ENCODE data around the gene VWC2L. TPM values are rescaled to one million over a fixed set of nuclear protein-coding genes. Genes with fewer than 3 reads are reported as not detected.

VWC2L gene
- total RNA-seq, 2 donors from 2014 or later, result not detected

GRCh38 chr2:214515111-214515510 lies 104.3 kb downstream of the VWC2L start:
- WGBS, result 33% methylated on average over 4 of the region's 4 CpGs
- intact Hi-C loops (cut with DNase I), result no loop called here

GRCh38 chr2:214519258-214519818 lies 108.5 kb downstream of the VWC2L start:
- Histone ChIP-seq H3K36me3 (no peaks in the 10 kb centered on the region), H3K4me3 (no peak overlapping the region), H3K27ac (no peak overlapping the region), H3K9me3 (no peaks in the 10 kb centered on the region), H3K27me3 (replicated peaks; ENCODE audit: insufficient read depth) (no peaks in the 10 kb centered on the region), H3K4me1 (replicated peaks) (no peaks in the 10 kb centered on the region)
- intact Hi-C loops (cut with DNase I), result no loop called here
- WGBS, result 74% methylated on average over 5 of the region's 5 CpGs
- no peak for DNase-seq (ENCODE audit: low spot score)
- TF ChIP-seq POLR2AphosphoS5 (IDR thresholded peaks at IDR 0.05), result no peak
- no peak for TF ChIP-seq POLR2A (IDR thresholded peaks at IDR 0.05)
- TF ChIP-seq, protein P1, sequence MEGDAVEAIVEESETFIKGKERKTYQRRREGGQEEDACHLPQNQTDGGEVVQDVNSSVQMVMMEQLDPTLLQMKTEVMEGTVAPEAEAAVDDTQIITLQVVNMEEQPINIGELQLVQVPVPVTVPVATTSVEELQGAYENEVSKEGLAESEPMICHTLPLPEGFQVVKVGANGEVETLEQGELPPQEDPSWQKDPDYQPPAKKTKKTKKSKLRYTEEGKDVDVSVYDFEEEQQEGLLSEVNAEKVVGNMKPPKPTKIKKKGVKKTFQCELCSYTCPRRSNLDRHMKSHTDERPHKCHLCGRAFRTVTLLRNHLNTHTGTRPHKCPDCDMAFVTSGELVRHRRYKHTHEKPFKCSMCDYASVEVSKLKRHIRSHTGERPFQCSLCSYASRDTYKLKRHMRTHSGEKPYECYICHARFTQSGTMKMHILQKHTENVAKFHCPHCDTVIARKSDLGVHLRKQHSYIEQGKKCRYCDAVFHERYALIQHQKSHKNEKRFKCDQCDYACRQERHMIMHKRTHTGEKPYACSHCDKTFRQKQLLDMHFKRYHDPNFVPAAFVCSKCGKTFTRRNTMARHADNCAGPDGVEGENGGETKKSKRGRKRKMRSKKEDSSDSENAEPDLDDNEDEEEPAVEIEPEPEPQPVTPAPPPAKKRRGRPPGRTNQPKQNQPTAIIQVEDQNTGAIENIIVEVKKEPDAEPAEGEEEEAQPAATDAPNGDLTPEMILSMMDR (IDR thresholded peaks at IDR 0.05), result no peak

More at GRCh38 chr2:214515111-214515510, 104.3 kb downstream of the VWC2L start:
- Histone ChIP-seq H3K4me1 (replicated peaks) (no peaks in the 10 kb centered on the region), H3K9me3 (no peaks in the 10 kb centered on the region), H3K27ac (no peak overlapping the region), H3K27me3 (replicated peaks; ENCODE audit: insufficient read depth) (no peaks in the 10 kb centered on the region), H3K36me3 (no peaks in the 10 kb centered on the region), H3K4me3 (no peak overlapping the region)
- DNase-seq (ENCODE audit: low spot score), result no peak
- TF ChIP-seq, protein P1 (IDR thresholded peaks at IDR 0.05), result no peak
- TF ChIP-seq POLR2AphosphoS5 (IDR thresholded peaks at IDR 0.05) (no peak), POLR2A (IDR thresholded peaks at IDR 0.05) (no peak)

- no peaks in the 10 kb centered on the region for H3K4me1 ChIP-seq (replicated peaks)
- H3K27ac ChIP-seq, result no peak overlapping the region
- H3K4me3 ChIP-seq, result no peak overlapping the region
- no peaks in the 10 kb centered on the region for H3K36me3 ChIP-seq
- intact Hi-C loops (cut with DNase I), result no loop called here
- WGBS, result 82% methylated on average over 5 of the region's 5 CpGs
- TF ChIP-seq POLR2AphosphoS5 (IDR thresholded peaks at IDR 0.05) (no peak), POLR2A (IDR thresholded peaks at IDR 0.05) (no peak)
- TF ChIP-seq, protein P1 (IDR thresholded peaks at IDR 0.05), result no peak
- DNase-seq (ENCODE audit: low spot score), result no peak
- H3K9me3 ChIP-seq, result no peaks in the 10 kb centered on the region
- no peaks in the 10 kb centered on the region for H3K27me3 ChIP-seq (replicated peaks; ENCODE audit: insufficient read depth)
These were observed 118.2 kb downstream of the VWC2L start for GRCh38 chr2:214529021-214529420.

DNA sequence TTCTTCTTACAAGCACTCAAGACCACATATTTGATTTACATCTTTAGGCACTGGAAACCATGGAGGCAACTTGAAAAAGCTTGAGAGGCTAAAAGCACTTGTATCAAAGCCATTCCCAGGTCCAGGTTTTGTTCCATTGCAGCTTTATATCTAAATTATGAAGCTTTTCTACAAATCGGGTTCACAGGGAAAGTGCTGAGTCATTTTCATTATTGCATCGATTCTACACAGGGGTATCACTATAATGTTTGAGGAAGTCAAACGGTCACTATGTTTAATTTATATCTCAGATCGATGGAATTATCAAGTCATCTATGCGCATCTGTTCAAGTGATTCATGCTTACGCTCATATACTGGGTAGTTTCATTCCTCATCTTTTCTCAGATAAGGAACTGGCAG lies 118.7 kb downstream of the VWC2L start:
- Histone ChIP-seq H3K27me3 (replicated peaks; ENCODE audit: insufficient read depth) (no peaks in the 10 kb centered on the region), H3K9me3 (no peaks in the 10 kb centered on the region), H3K4me3 (no peak overlapping the region), H3K27ac (no peak overlapping the region), H3K36me3 (no peaks in the 10 kb centered on the region), H3K4me1 (replicated peaks) (no peaks in the 10 kb centered on the region)
- intact Hi-C loops (cut with DNase I), result no loop called here
- TF ChIP-seq, protein P1 (IDR thresholded peaks at IDR 0.05), result no peak
- TF ChIP-seq POLR2A (IDR thresholded peaks at IDR 0.05) (no peak), POLR2AphosphoS5 (IDR thresholded peaks at IDR 0.05) (no peak)
- DNase-seq (ENCODE audit: low spot score), result no peak
- WGBS, result 81% methylated on average over 6 of the region's 6 CpGs

DNA sequence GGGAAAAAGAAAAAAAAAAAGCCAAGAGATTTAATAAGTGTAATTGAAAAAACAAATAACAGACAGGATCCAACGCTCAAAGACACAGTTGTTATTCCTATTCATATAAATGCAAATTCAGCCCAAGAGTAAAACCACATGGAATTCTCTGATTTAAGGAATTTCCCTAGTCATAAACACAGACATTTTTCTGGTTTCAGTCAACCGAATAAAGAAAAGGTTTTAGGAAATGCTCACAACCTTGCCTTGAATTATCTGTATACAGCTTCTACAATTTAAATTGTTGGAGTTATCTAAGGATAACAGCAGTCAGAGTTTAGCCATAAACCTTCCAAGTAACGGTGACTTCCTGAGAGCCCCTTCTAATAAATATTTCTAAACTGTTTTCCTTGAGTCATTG lies 122.7 kb downstream of the VWC2L start:
- intact Hi-C loops (cut with DNase I), result no loop called here
- TF ChIP-seq POLR2A (IDR thresholded peaks at IDR 0.05), result no peak
- TF ChIP-seq, protein P1 (IDR thresholded peaks at IDR 0.05), result no peak
- no peaks in the 10 kb centered on the region for H3K9me3 ChIP-seq
- 37% methylated on average over 3 of the region's 3 CpGs for WGBS
- no peaks in the 10 kb centered on the region for H3K27me3 ChIP-seq (replicated peaks; ENCODE audit: insufficient read depth)
- H3K4me3 ChIP-seq, result no peak overlapping the region
- no peaks in the 10 kb centered on the region for H3K4me1 ChIP-seq (replicated peaks)
- no peak overlapping the region for H3K27ac ChIP-seq
- no peak for DNase-seq (ENCODE audit: low spot score)
- no peaks in the 10 kb centered on the region for H3K36me3 ChIP-seq

All from prostate gland (tissue), 2 donors.